Stimulated activated memory B cell treated with anti-CD40 and anti-IgM and Interleukin-4, amounts not matched to agents 10 μg/mL and 1 μg/mL and 100 μg/mL, for 72 hours (primary cell): ENCODE measurements around the gene DMRTC1.
"Not testable (repeated sequence)": the region's sequence is repeated elsewhere in the genome, so short reads cannot be mapped to it uniquely, and the experiment has no call there.

Experiments used
- ATAC-seq: fragments of 150-1000 bp; cut with Tn5 transposase; 2 replicates; pipeline ENCODE4 v1.10.0; 2021
- H3K27ac Mint-ChIP-seq: one replicate; pipeline ENCODE4 v1.8.0; 2022; ENCODE audit warnings: mild to moderate bottlenecking, mixed read lengths
- H3K27me3 Mint-ChIP-seq: one replicate; pipeline ENCODE4 v1.8.0; 2022; ENCODE audit warnings: mixed read lengths
- H3K36me3 Mint-ChIP-seq: one replicate; pipeline ENCODE4 v1.8.0; 2022; ENCODE audit warnings: mixed read lengths
- H3K4me1 Mint-ChIP-seq: one replicate; pipeline ENCODE4 v1.8.0; 2022; ENCODE audit warnings: mixed read lengths
- H3K4me3 Mint-ChIP-seq: one replicate; pipeline ENCODE4 v1.8.0; 2022; ENCODE audit warnings: mild to moderate bottlenecking, moderate library complexity, mixed read lengths
- H3K9me3 Mint-ChIP-seq: one replicate; pipeline ENCODE4 v1.8.0; 2022; ENCODE audit warnings: mixed read lengths

Gene DMRTC1, protein sequence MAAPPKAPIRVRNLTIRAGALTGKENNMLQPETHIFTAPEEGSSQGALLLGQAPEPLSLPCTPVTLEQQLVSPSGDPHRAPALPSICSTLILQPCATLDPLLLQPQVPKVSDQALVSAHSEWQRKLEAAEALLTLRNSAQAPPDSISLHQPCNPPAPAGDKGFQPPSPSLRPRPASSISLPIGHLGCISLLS

DNA sequence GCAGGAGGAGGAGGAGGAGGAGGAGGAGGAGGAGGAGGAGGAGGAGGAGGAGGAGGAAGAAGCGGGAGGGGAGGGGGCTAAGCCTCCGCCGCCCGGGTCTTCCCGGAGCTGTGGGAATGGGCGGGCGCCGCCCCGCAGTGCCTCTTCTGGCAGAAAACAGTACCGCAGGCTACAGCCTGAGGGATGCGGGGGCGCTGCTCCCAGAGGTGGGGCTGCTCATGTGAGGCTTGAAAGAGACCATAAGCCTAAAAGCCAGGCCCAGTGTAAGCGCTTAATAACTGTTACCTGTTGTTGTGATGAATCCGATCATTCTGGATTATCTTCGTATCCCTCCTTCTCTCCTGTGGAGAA lies at the start of gene DMRTC1:
DMRTC1 (minus strand) TSS at position 19 of the 351 bp plus-strand sequence. CDS start 68,143 bp downstream, outside the sequence.
- H3K4me3 Mint-ChIP-seq, H3K4me1 Mint-ChIP-seq, H3K27ac Mint-ChIP-seq, H3K36me3 Mint-ChIP-seq, H3K9me3 Mint-ChIP-seq, H3K27me3 Mint-ChIP-seq: not testable (repeated sequence)
- peak; percentile 92 for ATAC-seq

DNA sequence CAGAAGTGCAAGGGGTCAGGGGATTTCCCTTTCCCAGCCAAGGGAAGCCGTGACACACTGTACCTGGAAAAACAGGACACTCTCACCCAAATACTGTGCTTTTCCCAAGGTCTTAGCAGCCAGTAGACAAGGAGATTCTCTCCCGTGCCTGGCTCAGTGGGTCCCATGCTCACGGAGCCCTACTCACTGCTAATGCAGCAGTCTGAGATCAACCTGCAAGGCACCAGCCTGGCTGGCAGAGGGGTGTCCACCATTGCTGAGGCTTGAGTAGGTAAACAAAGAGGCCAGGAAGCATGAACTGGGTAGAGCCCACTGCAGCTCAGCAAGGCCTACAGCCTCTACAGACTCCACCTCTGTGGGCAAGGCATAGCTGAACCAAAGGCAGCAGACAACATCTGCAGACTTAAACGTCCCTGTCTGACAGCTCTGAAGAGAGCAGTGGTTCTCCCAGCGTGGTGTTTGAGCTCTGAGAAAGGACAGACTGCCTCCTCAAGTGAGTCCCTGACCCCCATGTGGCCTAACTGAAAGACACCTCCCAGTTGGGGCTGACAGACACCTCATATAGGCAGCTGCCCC lies 37.3 kb upstream of the DMRTC1 start:
- H3K4me3 Mint-ChIP-seq, H3K9me3 Mint-ChIP-seq, H3K36me3 Mint-ChIP-seq, H3K4me1 Mint-ChIP-seq, H3K27me3 Mint-ChIP-seq, H3K27ac Mint-ChIP-seq, ATAC-seq: not testable (repeated sequence)

DNA sequence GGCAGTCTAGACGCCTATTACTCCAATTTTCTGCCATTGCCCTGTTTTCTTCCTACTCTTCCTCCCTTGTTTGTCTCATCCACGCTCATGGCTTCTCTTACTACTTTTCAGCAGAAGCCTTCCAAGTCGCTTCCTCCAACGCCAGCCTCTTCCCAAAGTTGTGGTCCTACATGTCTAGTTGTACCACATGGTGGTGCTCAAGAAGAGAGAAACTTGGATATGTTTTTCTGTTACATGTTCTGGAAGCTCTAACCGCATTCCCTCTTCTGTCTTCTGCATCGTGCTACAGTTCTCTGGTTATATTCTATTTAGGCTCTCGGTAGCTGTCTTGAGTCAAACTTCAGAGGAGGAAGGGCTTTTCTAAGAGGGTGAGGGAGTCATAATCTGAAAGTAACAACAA lies 31.2 kb upstream of the DMRTC1 start:
- ATAC-seq, H3K36me3 Mint-ChIP-seq, H3K4me3 Mint-ChIP-seq, H3K4me1 Mint-ChIP-seq, H3K27me3 Mint-ChIP-seq, H3K27ac Mint-ChIP-seq, H3K9me3 Mint-ChIP-seq: not testable (repeated sequence)

DNA sequence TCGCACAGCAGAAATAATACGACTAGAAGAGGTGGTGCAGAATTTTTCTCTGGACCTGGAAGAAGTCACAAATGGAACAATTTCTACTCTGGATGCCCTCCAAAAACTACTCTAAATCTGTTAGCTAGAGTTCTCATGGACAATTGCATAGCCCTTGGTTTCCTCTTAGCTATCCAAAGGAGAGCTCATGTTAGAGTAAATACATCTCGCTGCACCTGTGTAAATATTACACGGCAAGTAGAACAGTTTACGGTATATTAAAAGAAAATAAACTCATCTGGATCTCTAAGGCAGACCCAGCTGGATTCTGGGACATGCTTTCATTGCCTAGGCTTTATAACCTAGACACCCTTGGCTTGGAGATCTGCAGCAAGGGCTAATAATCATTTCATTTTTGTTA lies 28.2 kb upstream of the DMRTC1 start:
- not testable (repeated sequence) for H3K27me3 Mint-ChIP-seq, ATAC-seq, H3K4me1 Mint-ChIP-seq

DNA sequence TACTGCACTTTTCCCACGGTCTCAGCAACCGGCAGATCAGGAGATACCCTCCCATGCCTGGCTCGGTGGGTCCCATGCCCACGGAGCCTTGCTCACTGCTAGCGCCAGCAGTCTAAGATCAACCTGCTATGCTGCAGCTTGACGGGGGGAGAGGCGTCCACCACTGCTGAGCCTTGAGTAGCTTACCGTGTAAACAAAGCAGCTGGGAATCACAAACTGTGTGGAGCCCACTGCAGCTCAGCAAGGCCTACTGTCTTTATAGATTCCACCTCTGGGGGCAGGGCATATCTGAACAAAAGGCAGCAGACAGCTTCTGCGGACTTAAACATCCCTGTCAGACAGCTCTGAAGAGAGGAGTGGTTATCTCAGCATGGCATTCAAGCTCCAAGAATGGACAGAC lies 16.3 kb upstream of the DMRTC1 start:
- H3K4me1 Mint-ChIP-seq, H3K27me3 Mint-ChIP-seq, ATAC-seq, H3K36me3 Mint-ChIP-seq, H3K9me3 Mint-ChIP-seq, H3K27ac Mint-ChIP-seq, H3K4me3 Mint-ChIP-seq: not testable (repeated sequence)

More for the DNA sequence above, 28.2 kb upstream of the DMRTC1 start:
- not testable (repeated sequence) for H3K9me3 Mint-ChIP-seq, H3K4me3 Mint-ChIP-seq, H3K36me3 Mint-ChIP-seq, H3K27ac Mint-ChIP-seq

DNA sequence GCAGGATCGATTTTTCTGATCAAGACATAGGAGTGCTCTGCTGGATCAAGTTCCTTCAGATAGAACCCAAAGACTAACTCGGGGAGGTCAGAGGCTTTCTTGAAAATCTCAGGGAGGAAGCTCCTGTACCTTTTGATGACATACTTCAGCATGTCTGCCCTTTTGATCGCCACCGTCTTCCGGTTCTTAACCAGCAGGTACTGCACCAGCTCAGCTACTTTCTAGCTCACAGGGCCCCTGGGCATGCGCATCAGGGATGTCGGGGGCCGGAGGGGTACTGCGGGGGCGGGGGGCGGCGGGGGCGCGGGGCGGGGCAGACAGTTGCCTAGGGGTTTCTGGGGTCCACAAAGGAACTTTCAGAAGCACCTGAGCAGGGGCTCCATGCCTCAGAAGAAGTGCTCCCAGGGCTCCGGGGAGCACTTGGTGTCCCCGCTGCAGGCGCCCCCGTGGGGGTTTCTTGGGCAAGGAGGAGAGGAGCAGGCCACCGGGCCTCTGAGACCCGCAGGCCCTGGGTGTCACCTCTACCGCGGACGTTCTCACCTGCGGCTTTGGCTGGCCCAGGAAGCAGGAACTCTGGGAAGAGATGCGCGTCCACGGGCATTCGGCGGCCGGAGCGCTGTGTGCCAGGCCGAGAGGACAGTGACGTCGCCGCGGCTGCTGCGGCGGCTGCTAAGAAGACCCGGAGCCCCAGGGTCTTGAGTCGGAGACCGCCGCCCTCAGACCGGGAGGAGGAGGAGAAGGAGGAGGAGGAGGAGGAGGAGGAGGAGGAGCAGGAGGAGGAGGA lies 410 bp downstream of the DMRTC1 start:
- peak; percentile 86 for ATAC-seq
- not testable (repeated sequence) for H3K27ac Mint-ChIP-seq, H3K36me3 Mint-ChIP-seq, H3K9me3 Mint-ChIP-seq, H3K4me3 Mint-ChIP-seq, H3K4me1 Mint-ChIP-seq, H3K27me3 Mint-ChIP-seq

DNA sequence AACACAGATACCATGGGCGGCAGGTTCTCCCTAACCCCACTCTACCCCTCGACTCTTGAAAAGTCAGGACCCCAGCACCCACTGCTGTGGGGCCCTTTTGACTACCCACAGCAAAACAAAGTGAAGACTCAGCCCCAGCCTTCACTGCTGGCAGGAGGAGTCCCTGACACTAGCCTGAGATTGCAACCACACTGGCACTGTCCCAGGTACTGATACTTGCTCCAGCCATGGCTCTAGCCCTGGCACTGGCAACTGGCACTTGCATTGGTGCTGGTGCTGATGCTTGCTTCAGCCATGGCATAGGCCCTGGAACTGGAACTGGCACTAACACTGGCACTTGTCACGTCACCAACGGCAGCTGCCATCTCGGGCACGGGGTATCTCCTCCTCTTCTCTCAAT lies 1.4 kb downstream of the DMRTC1 start:
- ATAC-seq: not testable (repeated sequence)

DNA sequence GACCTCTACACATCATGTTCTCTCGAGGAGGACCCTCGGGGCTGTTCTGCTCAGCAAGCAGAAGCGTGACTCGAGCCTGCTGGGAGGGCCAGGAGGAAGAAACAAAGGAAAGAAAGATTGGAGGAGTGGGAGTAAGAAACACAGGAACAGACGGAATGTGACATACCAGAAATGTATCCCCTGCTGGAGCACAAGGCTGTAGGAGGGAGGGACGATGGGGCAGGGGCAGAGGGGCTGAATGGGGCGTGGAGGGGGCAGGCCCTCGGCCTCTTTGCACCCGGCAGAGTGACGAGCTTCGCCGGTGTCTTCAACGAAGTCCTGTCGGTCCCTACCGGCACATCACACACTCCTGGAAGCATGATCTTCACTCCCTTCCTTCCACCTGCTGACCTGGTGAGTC lies 5.7 kb downstream of the DMRTC1 start, which contains the start of gene FAM236A:
FAM236A (plus strand) TSS at position 301 of the 400 bp plus-strand sequence; CDS start at position 358, 57 bp downstream.
- ATAC-seq, H3K4me1 Mint-ChIP-seq, H3K9me3 Mint-ChIP-seq, H3K27me3 Mint-ChIP-seq, H3K36me3 Mint-ChIP-seq, H3K4me3 Mint-ChIP-seq, H3K27ac Mint-ChIP-seq: not testable (repeated sequence)

More for the DNA sequence above, 1.4 kb downstream of the DMRTC1 start:
- not testable (repeated sequence) for H3K4me1 Mint-ChIP-seq, H3K4me3 Mint-ChIP-seq, H3K36me3 Mint-ChIP-seq, H3K9me3 Mint-ChIP-seq, H3K27ac Mint-ChIP-seq, H3K27me3 Mint-ChIP-seq

DNA sequence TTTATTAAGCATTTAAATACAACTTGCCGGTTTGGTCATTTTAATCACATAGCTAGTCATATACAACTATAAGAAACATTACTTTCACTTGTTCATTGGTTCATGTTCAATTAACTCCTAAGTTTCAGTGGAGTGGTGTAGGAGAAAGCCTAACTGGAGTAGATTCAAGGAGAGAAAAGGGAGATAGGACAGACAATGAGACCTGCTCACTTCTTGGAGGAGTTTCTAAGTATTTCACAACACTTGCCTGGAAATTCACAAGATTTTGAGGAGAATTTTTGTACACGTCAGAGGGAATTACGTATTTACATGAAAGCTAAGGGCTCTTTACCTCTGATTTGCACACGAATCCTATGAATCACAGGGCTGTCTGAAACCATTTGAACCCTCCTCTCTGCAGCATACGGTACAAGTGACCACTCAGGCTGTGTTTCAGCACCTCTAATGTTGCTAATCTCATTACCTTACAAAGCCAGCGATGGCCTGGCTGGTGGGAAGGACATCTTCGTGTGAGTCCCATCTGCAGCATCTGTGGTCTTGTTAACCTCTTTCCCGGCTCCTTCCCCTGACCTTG lies 6.7 kb downstream of the DMRTC1 start:
- not testable (repeated sequence) for H3K36me3 Mint-ChIP-seq, H3K9me3 Mint-ChIP-seq, H3K27me3 Mint-ChIP-seq, H3K4me3 Mint-ChIP-seq, H3K4me1 Mint-ChIP-seq, ATAC-seq, H3K27ac Mint-ChIP-seq

DNA sequence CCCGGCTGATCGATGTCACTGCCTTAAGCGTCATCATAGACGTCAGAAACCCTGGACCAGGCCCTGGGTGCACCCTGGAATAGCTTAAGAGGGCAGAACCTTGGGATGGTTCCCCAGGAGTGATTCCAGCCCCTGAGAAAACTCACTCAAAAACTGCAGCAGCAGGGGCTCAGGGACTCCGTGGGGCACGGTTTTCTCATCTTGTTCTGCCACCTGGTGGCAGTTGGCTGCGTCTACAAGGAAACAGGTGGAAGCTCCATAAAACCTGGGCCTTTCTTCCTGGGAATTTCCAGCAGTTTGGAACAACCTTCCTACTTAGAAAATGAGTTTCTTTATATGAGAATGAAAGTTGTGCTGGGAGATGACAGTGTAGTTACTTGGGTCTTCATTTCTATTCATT lies 7.2 kb downstream of the DMRTC1 start:
- H3K9me3 Mint-ChIP-seq, H3K27me3 Mint-ChIP-seq: not testable (repeated sequence)

DNA sequence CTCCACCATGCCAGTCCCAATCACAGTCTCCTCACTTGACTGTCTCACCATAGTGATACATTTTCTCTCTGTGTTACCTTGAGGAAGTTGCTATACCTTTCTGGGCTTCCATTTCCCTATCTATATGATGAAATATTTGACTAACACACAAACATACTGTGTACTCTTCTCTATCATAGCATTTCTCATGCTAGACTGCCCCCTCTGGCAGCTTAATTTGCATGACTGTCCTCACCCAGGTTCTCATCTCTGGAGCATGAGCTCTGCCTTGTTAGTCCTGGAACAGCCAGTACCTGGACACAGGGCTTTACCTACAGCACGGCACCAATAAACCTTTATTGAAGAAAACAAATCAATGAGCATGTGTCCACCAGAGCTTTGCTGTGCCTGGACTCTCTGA lies 11.4 kb downstream of the DMRTC1 start:
- not testable (repeated sequence) for H3K27ac Mint-ChIP-seq, H3K9me3 Mint-ChIP-seq, H3K4me3 Mint-ChIP-seq, ATAC-seq, H3K4me1 Mint-ChIP-seq, H3K27me3 Mint-ChIP-seq, H3K36me3 Mint-ChIP-seq

More for the DNA sequence above, 7.2 kb downstream of the DMRTC1 start:
- not testable (repeated sequence) for H3K4me1 Mint-ChIP-seq, H3K27ac Mint-ChIP-seq, ATAC-seq, H3K36me3 Mint-ChIP-seq, H3K4me3 Mint-ChIP-seq

DNA sequence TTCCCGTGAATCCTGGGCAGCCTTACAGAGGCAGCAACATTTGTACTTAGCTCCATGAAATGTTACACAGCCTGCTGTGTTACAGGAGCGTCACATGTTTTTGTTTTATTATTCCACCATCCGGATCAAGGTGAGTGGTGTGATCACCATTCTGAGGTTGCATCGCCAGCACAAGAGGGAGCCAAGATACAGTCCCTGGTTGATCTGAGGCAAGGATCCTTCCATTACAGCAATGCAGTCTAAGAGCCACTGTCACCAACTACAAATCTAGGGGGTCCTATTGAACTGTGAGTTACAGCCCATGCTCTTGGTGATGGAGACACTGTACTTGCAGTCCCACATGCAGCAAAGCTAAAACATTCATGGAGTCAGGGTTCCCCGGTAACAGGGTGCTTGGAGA lies 27.5 kb downstream of the DMRTC1 start:
- not testable (repeated sequence) for H3K4me3 Mint-ChIP-seq, H3K9me3 Mint-ChIP-seq, H3K27ac Mint-ChIP-seq, H3K4me1 Mint-ChIP-seq, ATAC-seq, H3K27me3 Mint-ChIP-seq, H3K36me3 Mint-ChIP-seq

DNA sequence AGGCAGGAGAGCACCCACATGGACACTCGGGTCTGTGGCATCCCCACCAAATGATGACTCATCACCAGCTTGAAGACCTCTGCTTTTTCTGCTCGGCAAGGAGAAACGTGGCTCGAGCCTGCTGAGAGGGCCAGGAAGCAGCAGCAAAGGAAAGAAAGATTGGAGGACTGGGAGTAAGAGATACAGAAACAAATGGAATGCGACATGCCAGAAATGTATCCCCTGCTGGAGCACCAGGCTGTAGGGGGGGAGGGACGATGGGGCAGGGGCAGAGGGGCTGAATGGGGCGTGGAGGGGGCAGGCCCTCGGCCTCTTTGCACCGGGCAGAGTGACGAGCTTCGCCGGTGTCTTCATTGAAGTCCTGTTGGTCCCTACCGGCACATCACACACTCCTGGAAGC lies 31.3 kb downstream of the DMRTC1 start, which contains the start of gene FAM236C:
FAM236C (plus strand) TSS at position 301 of the 400 bp plus-strand sequence. CDS start 100 bp downstream, outside the sequence.
- H3K9me3 Mint-ChIP-seq, H3K36me3 Mint-ChIP-seq, ATAC-seq, H3K27me3 Mint-ChIP-seq, H3K27ac Mint-ChIP-seq, H3K4me3 Mint-ChIP-seq, H3K4me1 Mint-ChIP-seq: not testable (repeated sequence)

DNA sequence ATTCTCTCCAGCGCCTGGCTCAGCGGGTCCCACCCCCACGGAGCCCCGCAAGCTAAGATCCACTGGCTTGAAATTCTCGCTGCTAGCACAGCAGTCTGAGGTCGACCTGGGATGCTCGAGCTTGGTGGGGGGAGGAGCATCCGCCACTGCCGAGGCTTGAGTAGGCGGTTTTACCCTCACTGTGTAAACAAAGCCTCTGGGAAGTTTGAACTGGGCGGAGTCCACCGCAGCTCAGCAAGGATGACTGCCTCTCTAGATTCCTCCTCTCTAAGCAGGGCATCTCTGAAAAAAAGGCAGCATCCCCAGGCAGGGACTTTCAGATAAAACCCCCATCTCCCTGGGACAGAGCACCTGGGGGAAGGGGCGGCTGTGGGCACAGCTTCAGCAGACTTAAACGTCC lies 53.9 kb downstream of the DMRTC1 start:
- ATAC-seq, H3K27ac Mint-ChIP-seq, H3K4me1 Mint-ChIP-seq, H3K36me3 Mint-ChIP-seq, H3K9me3 Mint-ChIP-seq, H3K27me3 Mint-ChIP-seq, H3K4me3 Mint-ChIP-seq: not testable (repeated sequence)

DNA sequence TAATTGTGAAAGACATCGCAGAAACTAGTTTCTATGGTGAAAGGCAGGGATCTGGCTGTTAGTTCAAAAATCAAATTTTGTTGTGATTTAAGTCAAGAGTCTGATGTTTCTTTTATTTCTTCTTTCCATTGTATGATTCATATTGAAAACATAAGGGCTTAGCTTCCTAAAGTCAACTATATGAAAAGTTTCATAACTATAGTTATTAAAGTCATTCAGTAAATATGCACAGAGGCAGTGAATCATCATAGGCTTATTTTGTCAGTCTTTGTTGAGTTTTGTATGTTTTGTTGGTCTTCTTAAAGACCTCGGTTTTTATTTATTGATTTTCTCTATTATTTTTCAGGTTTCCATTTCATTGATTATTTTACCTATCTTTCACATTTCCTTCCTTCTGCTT lies 60.7 kb downstream of the DMRTC1 start:
- not testable (repeated sequence) for ATAC-seq, H3K36me3 Mint-ChIP-seq

DNA sequence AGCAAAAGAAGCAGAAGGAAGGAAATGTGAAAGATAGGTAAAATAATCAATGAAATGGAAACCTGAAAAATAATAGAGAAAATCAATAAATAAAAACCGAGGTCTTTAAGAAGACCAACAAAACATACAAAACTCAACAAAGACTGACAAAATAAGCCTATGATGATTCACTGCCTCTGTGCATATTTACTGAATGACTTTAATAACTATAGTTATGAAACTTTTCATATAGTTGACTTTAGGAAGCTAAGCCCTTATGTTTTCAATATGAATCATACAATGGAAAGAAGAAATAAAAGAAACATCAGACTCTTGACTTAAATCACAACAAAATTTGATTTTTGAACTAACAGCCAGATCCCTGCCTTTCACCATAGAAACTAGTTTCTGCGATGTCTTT lies 106.1 kb downstream of the DMRTC1 start:
- H3K27me3 Mint-ChIP-seq, H3K9me3 Mint-ChIP-seq, H3K4me1 Mint-ChIP-seq, H3K27ac Mint-ChIP-seq, H3K4me3 Mint-ChIP-seq, ATAC-seq, H3K36me3 Mint-ChIP-seq: not testable (repeated sequence)

More for the DNA sequence above, 60.7 kb downstream of the DMRTC1 start:
- not testable (repeated sequence) for H3K9me3 Mint-ChIP-seq, H3K4me3 Mint-ChIP-seq, H3K4me1 Mint-ChIP-seq, H3K27ac Mint-ChIP-seq, H3K27me3 Mint-ChIP-seq
